ENCODE data around the gene RUVBL1. TPM values are rescaled to one million over a fixed set of nuclear protein-coding genes. Genes with fewer than 3 reads are reported as not detected.

RUVBL1 gene
- total RNA-seq, 2 experiments from 2014 or later: 5.6 to 7.7 TPM

- CTCF ChIA-PET: interaction anchor here (1.1 kb wide), 1 partner anchor 46 kb away, joined by 3 read pairs; no protein-coding TSS in a partner anchor
- peaks cover 37% of the 10 kb centered on the region for H3K4me1 Mint-ChIP-seq (ENCODE audit: low read depth)
- H3K36me3 ChIP-seq (ENCODE audit: insufficient read depth, low read length): peaks cover 14% of the 10 kb centered on the region
- H3K4me1 ChIP-seq (ENCODE audit: insufficient read depth, low read length): peaks cover 21% of the 10 kb centered on the region
- intact Hi-C loops (cut with DNase I, micrococcal nuclease): loop anchor here in 1 of 2 experiments (2.0 to 10.0 kb wide), 4 partner anchors 47 to 527 kb away; partner anchors contain the start of genes ABTB1, MCM2, SEC61A1 and TPRA1
- H3K27me3 Mint-ChIP-seq: no peaks in the 10 kb centered on the region
- no peak for ATAC-seq (ENCODE audit: poor library complexity)
- POLR2A ChIA-PET: interaction anchor here (0.8 to 3.6 kb wide), 3 partner anchors 8 to 70 kb away, joined by 5 to 77 read pairs (median 25); partner anchors contain the start of genes EEFSEC and SEC61A1
- no peaks in the 10 kb centered on the region for H3K27me3 ChIP-seq (ENCODE audit: control insufficient read depth in 1 of 2, insufficient read depth in 2 of 2, low read length in 2 of 2)
- peak overlapping the region; percentile 93 for H3K27ac Mint-ChIP-seq
- H3K4me3 Mint-ChIP-seq: peak overlapping the region; percentile 95
- H3K27ac ChIP-seq (ENCODE audit: low read depth in 1 of 2, low read length in 2 of 2): no peak overlapping the region
- peaks cover 31% of the 10 kb centered on the region for H3K36me3 Mint-ChIP-seq (ENCODE audit: low read depth)
- H3K4me3 ChIP-seq (ENCODE audit: low read length): no peak overlapping the region
- no peaks in the 10 kb centered on the region for H3K9me3 Mint-ChIP-seq
- TF ChIP-seq CTCF (IDR thresholded peaks at IDR 0.05): no peak
- H3K9me3 ChIP-seq (ENCODE audit: control insufficient read depth in 1 of 2, insufficient read depth in 1 of 2, low read length in 2 of 2): no peaks in the 10 kb centered on the region
- no peak for DNase-seq
Observed at GRCh38 chr3:128122013-128122412, 1.6 kb downstream of the RUVBL1 start.

- ChIA-PET CTCF (interaction anchor here (1.1 to 1.6 kb wide), 2 partner anchors 19 to 40 kb away, joined by 3 to 6 read pairs; no protein-coding TSS in a partner anchor), POLR2A (interaction anchor here (0.6 to 2.6 kb wide), 2 partner anchors 9 to 1201 kb away, joined by 4 to 25 read pairs; partner anchors contain the start of gene RUVBL1)
- Mint-ChIP-seq H3K4me1 (ENCODE audit: low read depth) (peaks cover 53% of the 10 kb centered on the region), H3K4me3 (peak overlapping the region; percentile 73), H3K36me3 (ENCODE audit: low read depth) (peaks cover 74% of the 10 kb centered on the region), H3K27me3 (no peaks in the 10 kb centered on the region), H3K27ac (peak overlapping the region; percentile 90), H3K9me3 (no peaks in the 10 kb centered on the region)
- no peak for TF ChIP-seq CTCF (IDR thresholded peaks at IDR 0.05)
- Histone ChIP-seq H3K4me3 (ENCODE audit: low read length) (peak overlapping the region; percentile 12), H3K36me3 (ENCODE audit: insufficient read depth, low read length) (peaks cover 36% of the 10 kb centered on the region), H3K9me3 (ENCODE audit: control insufficient read depth in 1 of 2, insufficient read depth in 1 of 2, low read length in 2 of 2) (no peaks in the 10 kb centered on the region), H3K27ac (ENCODE audit: low read depth in 1 of 2, low read length in 2 of 2) (peak overlapping the region in 1 of 2 donors; percentile 19), H3K27me3 (ENCODE audit: control insufficient read depth in 1 of 2, insufficient read depth in 2 of 2, low read length in 2 of 2) (no peaks in the 10 kb centered on the region), H3K4me1 (ENCODE audit: insufficient read depth, low read length) (peaks cover 23% of the 10 kb centered on the region)
- ATAC-seq (ENCODE audit: poor library complexity) (no peak), DNase-seq (peak in 1 of 14 experiments; percentile 29)
- intact Hi-C loops (cut with DNase I, micrococcal nuclease): no loop called here
Observed at GRCh38 chr3:128113817-128114794, 9.5 kb downstream of the RUVBL1 start.

GRCh38 chr3:128112357-128112968 is 11.1 kb downstream of the RUVBL1 start:
- Mint-ChIP-seq H3K27me3 (no peaks in the 10 kb centered on the region), H3K36me3 (ENCODE audit: low read depth) (peaks cover 72% of the 10 kb centered on the region), H3K9me3 (no peaks in the 10 kb centered on the region), H3K27ac (peak overlapping the region; percentile 90), H3K4me1 (ENCODE audit: low read depth) (peaks cover 48% of the 10 kb centered on the region), H3K4me3 (peak overlapping the region; percentile 43)
- Histone ChIP-seq H3K27ac (ENCODE audit: low read depth in 1 of 2, low read length in 2 of 2) (peak overlapping the region in 1 of 2 donors; percentile 74), H3K4me1 (ENCODE audit: insufficient read depth, low read length) (peaks cover 23% of the 10 kb centered on the region), H3K4me3 (ENCODE audit: low read length) (no peak overlapping the region), H3K36me3 (ENCODE audit: insufficient read depth, low read length) (peaks cover 40% of the 10 kb centered on the region), H3K9me3 (ENCODE audit: control insufficient read depth in 1 of 2, insufficient read depth in 1 of 2, low read length in 2 of 2) (no peaks in the 10 kb centered on the region), H3K27me3 (ENCODE audit: control insufficient read depth in 1 of 2, insufficient read depth in 2 of 2, low read length in 2 of 2) (no peaks in the 10 kb centered on the region)
- intact Hi-C loops (cut with DNase I, micrococcal nuclease): no loop called here
- ATAC-seq (ENCODE audit: poor library complexity) (peak; percentile 94), DNase-seq (peak in 12 of 14 experiments; percentile 11 to 83 (median 32))
- ChIA-PET CTCF (interaction anchor here (1.9 kb wide), 1 partner anchor 11 kb away, joined by 5 read pairs; the partner anchor contains the start of gene RUVBL1), POLR2A (interaction anchor here (2.6 to 2.8 kb wide), 2 partner anchors 11 kb away, joined by 18 to 25 read pairs; partner anchors contain the start of gene RUVBL1)
- no peak for TF ChIP-seq CTCF (IDR thresholded peaks at IDR 0.05)
